GM19023 (cell line): ENCODE data around the gene SPAG9.

ENCODE experiments used
- ATAC-seq: cut with Tn5 transposase; IDR thresholded peaks from one replicate; pipeline ENCODE4 v1.9.1; 2021; ENCODE audit warnings: mild to moderate bottlenecking, moderate library complexity; ENCODE audit not compliant: unreplicated experiment

Gene SPAG9

DNA sequence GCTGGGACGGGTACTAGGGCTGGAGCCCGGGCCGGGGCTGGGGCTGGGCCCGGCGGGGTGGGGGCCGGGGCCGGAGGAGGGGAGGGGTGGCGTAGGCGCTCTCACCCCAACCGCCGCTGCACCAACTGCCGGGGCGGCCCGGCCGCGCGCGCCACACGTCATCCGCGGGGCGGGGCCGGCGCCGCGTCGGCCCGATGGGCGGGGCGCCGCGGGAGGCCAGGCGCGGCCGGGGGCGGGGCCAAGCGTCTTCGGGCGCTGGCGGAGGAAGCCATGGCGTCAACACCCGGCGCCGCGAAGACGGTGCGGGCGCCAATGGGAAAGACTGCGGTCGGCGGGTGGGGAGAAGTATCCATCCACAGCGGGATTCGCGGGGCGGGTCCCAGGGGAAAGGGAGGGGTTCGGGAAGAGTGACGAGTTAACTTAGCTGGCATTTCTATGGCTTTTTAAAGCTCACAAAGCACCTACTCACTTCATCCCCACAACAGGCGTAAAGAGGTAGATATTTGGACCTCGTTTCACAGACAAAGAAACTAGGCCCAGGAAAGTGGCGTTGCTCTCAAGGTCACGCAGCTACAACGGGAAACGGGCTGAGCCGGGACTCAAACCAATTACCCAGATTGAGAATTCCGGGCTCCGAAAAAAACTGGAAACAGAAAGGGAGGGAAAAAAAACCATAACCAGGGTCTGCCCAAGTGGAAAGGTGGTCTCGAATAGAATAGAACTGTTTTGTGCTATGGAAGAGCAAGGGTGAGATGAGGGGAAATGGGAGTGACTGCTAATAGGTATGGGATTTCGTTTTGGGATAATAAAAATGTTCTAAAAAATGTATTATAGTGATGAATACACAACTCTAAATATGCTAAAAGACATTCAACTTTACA, at the start of gene SPAG9:
TSS of gene SPAG9 (minus strand) at position 130 of the 881 bp plus-strand sequence. CDS start 212 bp downstream, outside the sequence.
- ATAC-seq, result peak; percentile 80

- ATAC-seq, result no peak
These were observed 48.7 kb upstream of the SPAG9 start for GRCh38 chr17:51169340-51169739.

- peak; percentile 50 for ATAC-seq
These were observed 46.6 kb upstream of the SPAG9 start for GRCh38 chr17:51166987-51167931.

- ATAC-seq, result peak; percentile 87
These were observed 45.7 kb upstream of the SPAG9 start, which contains the start of gene NME2 for GRCh38 chr17:51166198-51166986. NME2 (plus strand) TSS chr17:51166411; CDS start chr17:51166831, 420 bp downstream.

DNA sequence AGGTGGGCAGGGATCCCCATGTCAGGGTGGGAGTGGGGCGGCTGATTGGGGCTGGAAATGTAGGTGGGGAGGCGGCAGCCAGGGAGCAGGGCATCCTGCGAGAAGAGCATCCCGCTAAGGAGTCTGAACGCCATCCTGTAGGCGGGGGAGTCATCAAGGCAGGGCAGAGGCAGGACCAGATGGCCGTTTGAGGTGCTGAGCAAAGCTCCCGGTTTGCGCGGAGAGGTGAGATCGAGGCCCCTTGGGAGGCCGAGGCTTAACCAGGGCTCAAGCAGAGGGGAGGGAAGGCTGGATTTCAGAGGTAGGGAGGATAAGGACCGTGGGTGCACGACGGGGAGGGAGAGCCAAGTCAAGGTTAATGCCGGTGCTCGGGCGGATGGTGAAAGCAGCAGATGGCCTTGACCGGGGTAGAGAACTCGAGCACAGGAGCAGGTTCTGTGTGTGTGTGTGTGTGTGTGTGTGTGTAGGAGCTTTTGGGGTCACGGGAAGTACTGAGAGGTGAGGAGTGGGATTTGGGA, 45.1 kb upstream of the SPAG9 start:
- peak; percentile 22 for ATAC-seq

GRCh38 chr17:51164911-51165679, 44.4 kb upstream of the SPAG9 start:
- ATAC-seq, result no peak

DNA sequence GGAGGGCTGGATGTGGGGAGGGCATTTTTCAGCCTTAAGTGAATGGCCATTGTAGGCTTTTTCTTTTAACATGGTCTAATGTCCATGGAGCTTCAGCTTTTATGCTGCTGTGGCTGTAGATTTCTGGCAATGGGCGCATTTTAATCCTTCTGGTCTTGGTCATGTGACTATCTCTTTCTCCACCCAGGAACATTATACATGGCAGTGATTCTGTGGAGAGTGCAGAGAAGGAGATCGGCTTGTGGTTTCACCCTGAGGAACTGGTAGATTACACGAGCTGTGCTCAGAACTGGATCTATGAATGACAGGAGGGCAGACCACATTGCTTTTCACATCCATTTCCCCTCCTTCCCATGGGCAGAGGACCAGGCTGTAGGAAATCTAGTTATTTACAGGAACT, 40.9 kb upstream of the SPAG9 start:
- no peak for ATAC-seq

DNA sequence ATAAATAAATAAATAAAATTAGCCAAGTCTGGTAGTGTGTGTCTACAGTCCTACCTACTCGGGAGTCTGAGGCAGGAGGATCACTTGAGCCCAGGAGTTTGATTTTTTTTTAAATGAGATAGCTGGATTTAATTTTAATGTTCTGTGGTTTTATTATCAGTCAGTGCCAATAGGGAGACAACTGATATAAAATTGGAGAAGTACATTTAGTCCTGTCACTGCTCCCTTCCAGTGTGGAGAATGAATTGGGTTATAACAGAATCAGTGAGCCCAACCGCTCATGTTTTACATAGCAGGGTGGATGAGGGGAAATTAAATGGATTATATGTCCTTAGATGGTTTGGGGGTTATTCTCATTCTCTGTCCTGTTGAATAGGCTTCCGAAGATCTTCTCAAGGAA, 38.9 kb upstream of the SPAG9 start:
- no peak for ATAC-seq

- ATAC-seq, result no peak
These were observed 34.7 kb upstream of the SPAG9 start for GRCh38 chr17:51155416-51155815.

DNA sequence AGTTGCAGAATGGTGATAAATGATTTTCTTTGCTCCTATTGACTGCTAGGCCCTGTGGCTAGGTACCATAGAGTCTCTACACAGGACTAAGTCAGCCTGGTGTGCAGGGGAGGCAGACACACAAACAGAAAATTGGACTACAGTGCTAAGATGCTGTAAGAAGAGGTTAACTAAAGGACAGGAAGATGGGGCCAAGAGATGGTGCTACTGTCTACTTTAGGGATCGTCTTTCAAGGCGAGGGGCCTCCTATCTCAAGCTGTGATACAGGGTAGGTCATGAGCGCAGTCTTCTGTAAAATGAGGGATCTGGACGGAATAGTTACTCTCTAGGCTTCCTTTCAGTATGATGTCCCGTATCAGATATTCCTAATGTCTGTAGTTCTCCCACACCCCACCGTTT, 33.5 kb upstream of the SPAG9 start:
- no peak for ATAC-seq

- peak; percentile 84 for ATAC-seq
These were observed 32.8 kb upstream of the SPAG9 start, which contains the start of gene NME1 for GRCh38 chr17:51153210-51154072. NME1 (plus strand) TSS chr17:51153559; CDS start chr17:51155655, 2,096 bp downstream.

GRCh38 chr17:51152766-51153209, 32.1 kb upstream of the SPAG9 start:
- no peak for ATAC-seq

DNA sequence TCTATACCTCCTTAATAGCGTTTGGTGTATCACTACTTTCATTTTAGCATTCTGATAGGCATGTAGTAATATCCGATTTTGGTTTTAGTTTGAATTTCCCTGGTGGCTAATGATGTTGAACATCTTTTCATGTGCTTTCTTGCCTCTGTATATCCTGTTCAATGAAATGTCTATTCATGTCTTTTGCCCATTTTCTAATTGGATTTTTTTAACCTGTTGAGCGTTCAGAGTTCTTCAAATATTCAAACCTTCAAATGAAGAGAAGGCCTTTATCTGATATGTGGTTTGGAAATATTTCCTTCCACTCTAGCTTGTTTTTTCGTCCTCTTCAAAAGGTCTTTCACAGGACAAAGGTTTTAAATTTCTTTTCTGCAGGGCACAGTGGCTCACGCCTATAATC, 30.3 kb upstream of the SPAG9 start:
- no peak for ATAC-seq

- ATAC-seq, result no peak
These were observed 28.5 kb upstream of the SPAG9 start for GRCh38 chr17:51149163-51149562.

- ATAC-seq, result no peak
These were observed 27.0 kb upstream of the SPAG9 start for GRCh38 chr17:51147650-51148049.

GRCh38 chr17:51144266-51145022, 23.8 kb upstream of the SPAG9 start:
- ATAC-seq, result no peak

DNA sequence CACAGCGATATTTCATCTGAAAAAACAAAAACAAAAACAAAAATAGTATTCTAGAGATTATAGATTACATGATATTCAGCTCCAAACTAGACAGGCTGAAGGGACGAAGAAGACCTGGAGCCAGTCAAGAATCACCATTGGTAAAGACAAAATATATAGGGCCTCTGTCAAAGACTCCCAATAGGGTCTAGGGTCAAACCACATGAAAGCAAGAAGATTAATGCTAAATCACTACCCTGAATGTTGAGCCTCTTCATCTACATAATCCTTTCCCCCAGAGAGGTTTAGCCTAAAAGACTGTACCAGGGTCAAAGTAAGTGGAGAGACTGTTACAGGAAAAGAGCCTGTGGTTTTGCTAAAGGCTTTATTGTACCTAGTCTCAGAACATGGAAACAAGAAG, 21.9 kb upstream of the SPAG9 start:
- no peak for ATAC-seq

GRCh38 chr17:51135956-51136355, 15.3 kb upstream of the SPAG9 start:
- no peak for ATAC-seq
